SK-N-SH (cell line): Measurements from ENCODE around the gene CPNE4.

Experiments used
- EP300 ChIP-seq, 2 experiments: IDR thresholded peaks; 2 replicates each; pipeline versions ENCODE4 v1.4.0 to v1.6.1; 2012; ENCODE audit warnings: borderline replicate concordance in 1 of 2, low read depth in 1 of 2, low read length in 1 of 2
- GABPA ChIP-seq: IDR thresholded peaks from 2 replicates; pipeline ENCODE4 v1.4.0; 2012; ENCODE audit warnings: low read depth, mild to moderate bottlenecking
- JUND ChIP-seq: IDR thresholded peaks from 2 replicates; pipeline ENCODE4 v1.4.0; 2012
- MXI1 ChIP-seq: IDR thresholded peaks from 2 replicates; pipeline ENCODE4 v1.6.1; 2012; ENCODE audit warnings: mild to moderate bottlenecking, low read depth, low read length, improper control_type of control experiment
- POLR2AphosphoS5 ChIP-seq: IDR thresholded peaks from 2 replicates; pipeline ENCODE4 v1.6.1; 2012; ENCODE audit warnings: low read depth, low read length
- RAD21 ChIP-seq: IDR thresholded peaks from 2 replicates; pipeline ENCODE4 v1.6.1; 2012; ENCODE audit warnings: mild to moderate bottlenecking, low read length
- TAF1 ChIP-seq: IDR thresholded peaks from 2 replicates; pipeline ENCODE4 v1.6.1; 2012; ENCODE audit warnings: low read depth, mild to moderate bottlenecking, low read length, moderate library complexity, borderline replicate concordance
- TF ChIP-seq, protein P1 (sequence below): fragments of 200-600 bp; sonication (generic); IDR thresholded peaks from 2 replicates; pipeline ENCODE4 v1.6.1; 2017; ENCODE audit warnings: antibody characterized with exemption, mild to moderate bottlenecking, moderate library complexity
- TF ChIP-seq, protein P2 (sequence below): IDR thresholded peaks from 2 replicates; pipeline ENCODE4 v1.6.1; 2012; ENCODE audit warnings: mild to moderate bottlenecking, low read depth, low read length, moderate library complexity

DNA sequence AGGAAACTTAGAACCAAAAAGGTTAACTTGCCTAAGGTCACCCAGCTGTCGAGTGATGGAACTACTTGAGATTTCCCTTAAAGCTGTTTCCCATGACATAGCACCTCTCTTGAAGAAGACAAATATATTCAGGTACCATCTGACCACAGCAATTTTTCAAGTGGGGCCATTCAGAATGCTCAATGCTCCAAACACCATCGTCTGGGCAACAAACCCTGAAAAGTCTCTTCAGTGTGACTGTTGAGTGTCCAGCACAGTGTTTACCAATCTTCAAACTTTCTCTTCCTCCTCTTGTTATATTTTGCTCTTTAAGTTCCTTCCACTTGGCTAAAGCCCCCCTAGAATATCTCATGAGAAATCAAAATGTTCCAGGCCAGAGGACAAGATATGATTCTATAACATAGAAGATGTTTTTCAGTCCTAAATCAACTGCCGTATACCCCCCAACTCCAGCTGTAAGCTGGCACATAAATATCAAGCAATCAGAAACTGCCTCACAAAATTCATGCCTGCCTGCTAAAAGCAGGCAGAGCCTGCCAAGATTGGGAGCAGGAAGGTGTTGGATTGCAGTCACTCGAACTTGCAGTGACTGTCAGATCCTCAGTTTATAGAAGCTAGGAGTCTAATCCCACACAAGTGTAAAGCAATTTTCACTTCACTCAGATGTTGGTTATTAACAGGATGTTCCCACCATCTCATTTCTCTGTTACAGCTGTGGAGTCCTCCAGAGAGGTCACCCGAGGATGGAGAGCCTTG, 301.6 kb downstream of the CPNE4 start:
- TF ChIP-seq, protein P1, sequence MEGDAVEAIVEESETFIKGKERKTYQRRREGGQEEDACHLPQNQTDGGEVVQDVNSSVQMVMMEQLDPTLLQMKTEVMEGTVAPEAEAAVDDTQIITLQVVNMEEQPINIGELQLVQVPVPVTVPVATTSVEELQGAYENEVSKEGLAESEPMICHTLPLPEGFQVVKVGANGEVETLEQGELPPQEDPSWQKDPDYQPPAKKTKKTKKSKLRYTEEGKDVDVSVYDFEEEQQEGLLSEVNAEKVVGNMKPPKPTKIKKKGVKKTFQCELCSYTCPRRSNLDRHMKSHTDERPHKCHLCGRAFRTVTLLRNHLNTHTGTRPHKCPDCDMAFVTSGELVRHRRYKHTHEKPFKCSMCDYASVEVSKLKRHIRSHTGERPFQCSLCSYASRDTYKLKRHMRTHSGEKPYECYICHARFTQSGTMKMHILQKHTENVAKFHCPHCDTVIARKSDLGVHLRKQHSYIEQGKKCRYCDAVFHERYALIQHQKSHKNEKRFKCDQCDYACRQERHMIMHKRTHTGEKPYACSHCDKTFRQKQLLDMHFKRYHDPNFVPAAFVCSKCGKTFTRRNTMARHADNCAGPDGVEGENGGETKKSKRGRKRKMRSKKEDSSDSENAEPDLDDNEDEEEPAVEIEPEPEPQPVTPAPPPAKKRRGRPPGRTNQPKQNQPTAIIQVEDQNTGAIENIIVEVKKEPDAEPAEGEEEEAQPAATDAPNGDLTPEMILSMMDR = no peak
- TF ChIP-seq JUND (no peak), POLR2AphosphoS5 (no peak), RAD21 (no peak), TAF1 (no peak), EP300 (IDR thresholded peaks at IDR 0.05; ENCODE audit: borderline replicate concordance in 1 of 2, low read depth in 1 of 2, low read length in 1 of 2) (no peak), GABPA (no peak), MXI1 (no peak)
- TF ChIP-seq, protein P2, sequence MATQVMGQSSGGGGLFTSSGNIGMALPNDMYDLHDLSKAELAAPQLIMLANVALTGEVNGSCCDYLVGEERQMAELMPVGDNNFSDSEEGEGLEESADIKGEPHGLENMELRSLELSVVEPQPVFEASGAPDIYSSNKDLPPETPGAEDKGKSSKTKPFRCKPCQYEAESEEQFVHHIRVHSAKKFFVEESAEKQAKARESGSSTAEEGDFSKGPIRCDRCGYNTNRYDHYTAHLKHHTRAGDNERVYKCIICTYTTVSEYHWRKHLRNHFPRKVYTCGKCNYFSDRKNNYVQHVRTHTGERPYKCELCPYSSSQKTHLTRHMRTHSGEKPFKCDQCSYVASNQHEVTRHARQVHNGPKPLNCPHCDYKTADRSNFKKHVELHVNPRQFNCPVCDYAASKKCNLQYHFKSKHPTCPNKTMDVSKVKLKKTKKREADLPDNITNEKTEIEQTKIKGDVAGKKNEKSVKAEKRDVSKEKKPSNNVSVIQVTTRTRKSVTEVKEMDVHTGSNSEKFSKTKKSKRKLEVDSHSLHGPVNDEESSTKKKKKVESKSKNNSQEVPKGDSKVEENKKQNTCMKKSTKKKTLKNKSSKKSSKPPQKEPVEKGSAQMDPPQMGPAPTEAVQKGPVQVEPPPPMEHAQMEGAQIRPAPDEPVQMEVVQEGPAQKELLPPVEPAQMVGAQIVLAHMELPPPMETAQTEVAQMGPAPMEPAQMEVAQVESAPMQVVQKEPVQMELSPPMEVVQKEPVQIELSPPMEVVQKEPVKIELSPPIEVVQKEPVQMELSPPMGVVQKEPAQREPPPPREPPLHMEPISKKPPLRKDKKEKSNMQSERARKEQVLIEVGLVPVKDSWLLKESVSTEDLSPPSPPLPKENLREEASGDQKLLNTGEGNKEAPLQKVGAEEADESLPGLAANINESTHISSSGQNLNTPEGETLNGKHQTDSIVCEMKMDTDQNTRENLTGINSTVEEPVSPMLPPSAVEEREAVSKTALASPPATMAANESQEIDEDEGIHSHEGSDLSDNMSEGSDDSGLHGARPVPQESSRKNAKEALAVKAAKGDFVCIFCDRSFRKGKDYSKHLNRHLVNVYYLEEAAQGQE = no peak
